Spinal cord (tissue), 10 donors: ENCODE data around the gene DGKI. TPM values are rescaled to one million over a fixed set of nuclear protein-coding genes. Genes with fewer than 3 reads are reported as not detected.

Source experiments
- DNase-seq, 6 donors: peaks; one replicate each; pipeline versions ENCODE4 v3.0.0 to v3.0.0-alpha.2; 2013 to 2015; ENCODE audit warnings: low spot score in 6 of 6, low read depth in 4 of 6
- H3K27ac ChIP-seq: one replicate; pipeline ENCODE4 v1.5.1; 2013; ENCODE audit warnings: low read depth, low read length, control low read depth
- H3K27me3 ChIP-seq: one replicate; pipeline ENCODE4 v1.6.1; 2013; ENCODE audit warnings: low read length; ENCODE audit not compliant: control insufficient read depth, insufficient read depth
- H3K36me3 ChIP-seq: one replicate; pipeline ENCODE4 v1.6.1; 2013; ENCODE audit warnings: low read length; ENCODE audit not compliant: control insufficient read depth, insufficient read depth
- H3K4me1 ChIP-seq: one replicate; pipeline ENCODE4 v1.6.1; 2013; ENCODE audit warnings: low read length; ENCODE audit not compliant: control insufficient read depth, insufficient read depth
- H3K4me3 ChIP-seq: one replicate; pipeline ENCODE4 v1.5.1; 2013; ENCODE audit warnings: low read depth, low read length, control low read depth
- H3K9me3 ChIP-seq: one replicate; pipeline ENCODE4 v1.6.1; 2013; ENCODE audit warnings: low read length; ENCODE audit not compliant: control insufficient read depth, insufficient read depth
- WGBS: methylation state at CpG from one replicate; pipeline ENCODE4 v1.1.5; 2013; ENCODE audit warnings: missing lambda C conversion rate; ENCODE audit not compliant: insufficient coverage; 5-methylcytosine and 5-hydroxymethylcytosine counted together
- polyA plus RNA-seq, 2 donors: library from polyadenylated mRNA; unstranded; fragments of 120-200 nt; gene quantifications; one replicate each; pipeline ENCODE4 v1.2.1, GENCODE V29; 2013; ENCODE audit not compliant: insufficient read length in 2 of 2
- total RNA-seq, 2 donors: library from RNA; depleted of rRNA in 1 of 2; stranded (reverse); fragments of 120-200 nt in 1 of 2; fragments of >200 nt in 1 of 2; gene quantifications; one replicate each; pipeline versions ENCODE4 v1.2.3 to v1.2.4, GENCODE V29; 2013 to 2014
- donor health status: healthy.

DGKI gene
- total and polyA plus RNA-seq, 4 donors, result 12.4 to 75.0 (median 22.7) TPM

DNA sequence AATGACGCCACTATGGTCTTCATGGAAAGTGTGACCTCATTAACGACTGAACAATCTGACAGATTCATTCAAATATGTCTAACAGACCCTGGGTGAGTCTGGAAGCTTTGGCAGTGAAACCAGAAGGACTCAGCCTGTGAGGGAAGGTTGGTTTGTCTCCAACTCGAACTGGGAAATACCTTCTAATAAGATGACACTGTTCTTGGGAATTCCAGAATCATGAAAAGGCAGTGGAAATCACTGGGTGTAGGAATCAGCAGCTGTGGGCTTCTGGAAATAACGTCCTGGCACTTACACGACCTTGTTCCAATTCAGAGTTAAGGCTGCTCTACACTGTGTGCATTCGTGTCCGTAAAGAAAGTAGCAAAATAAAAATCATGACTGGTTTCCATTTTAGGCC is 75.1 kb downstream of the DGKI start:
- Histone ChIP-seq H3K27me3 (no peaks in the 10 kb centered on the region), H3K9me3 (peaks cover 1% of the 10 kb centered on the region), H3K4me3 (no peak overlapping the region), H3K27ac (no peak overlapping the region), H3K4me1 (peaks cover 4% of the 10 kb centered on the region), H3K36me3 (no peaks in the 10 kb centered on the region)
- no peak for DNase-seq
- 81% methylated on average over 3 of the region's 7 CpGs for WGBS

- Histone ChIP-seq H3K27me3 (no peaks in the 10 kb centered on the region), H3K36me3 (no peaks in the 10 kb centered on the region), H3K4me3 (no peak overlapping the region), H3K4me1 (peaks cover 4% of the 10 kb centered on the region), H3K9me3 (peaks cover 1% of the 10 kb centered on the region), H3K27ac (no peak overlapping the region)
- no CpG with 5 or more reads among the region's 5 CpGs for WGBS
- no peak for DNase-seq
Observed at GRCh38 chr7:137771273-137771672, 75.5 kb downstream of the DGKI start.

DNA sequence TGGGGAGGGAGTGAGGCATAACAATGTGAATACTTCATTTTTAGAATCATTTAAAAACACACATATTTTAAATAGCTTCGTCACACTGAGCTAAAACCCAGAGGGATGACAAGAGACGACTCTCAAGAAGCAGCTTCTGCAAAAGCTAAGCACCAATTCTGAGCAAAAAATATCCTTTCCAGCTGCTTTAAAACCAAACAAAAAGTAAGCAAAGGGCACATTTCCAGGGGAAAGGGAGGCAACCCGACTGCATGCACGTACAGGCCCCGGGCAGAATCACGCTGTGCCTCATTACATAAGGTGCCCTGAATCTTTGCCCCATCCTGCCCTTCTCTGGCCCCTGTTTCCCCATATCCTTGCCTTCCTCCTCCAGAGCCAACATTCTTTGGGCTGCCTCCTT is 78.4 kb downstream of the DGKI start:
- WGBS, result 30% methylated on average over 6 of the region's 6 CpGs
- Histone ChIP-seq H3K27me3 (no peaks in the 10 kb centered on the region), H3K36me3 (no peaks in the 10 kb centered on the region), H3K4me1 (peaks cover 4% of the 10 kb centered on the region), H3K4me3 (no peak overlapping the region), H3K9me3 (peaks cover 1% of the 10 kb centered on the region), H3K27ac (no peak overlapping the region)
- DNase-seq, result peak in 1 of 6 donors; percentile 23

DNA sequence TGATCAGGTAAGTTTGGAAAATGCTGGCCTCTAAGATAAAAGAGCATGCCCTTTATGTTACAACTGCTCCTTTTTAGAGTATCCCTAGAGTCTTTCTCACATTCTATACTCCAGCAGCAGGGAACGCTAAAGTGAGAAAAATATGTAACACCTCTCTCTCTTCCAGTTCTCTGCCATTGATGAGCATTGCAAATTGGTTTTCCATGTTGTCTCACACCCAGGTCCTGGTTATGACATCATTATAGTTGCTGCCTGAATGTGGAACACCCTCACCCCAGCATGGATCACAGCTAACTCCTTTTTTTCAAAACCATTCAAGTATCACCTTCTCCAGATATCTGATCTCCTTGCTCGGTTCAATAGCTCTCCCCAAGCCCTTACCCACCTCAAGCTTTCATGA is 84.4 kb downstream of the DGKI start:
- H3K36me3 ChIP-seq, result no peaks in the 10 kb centered on the region
- no peaks in the 10 kb centered on the region for H3K27me3 ChIP-seq
- H3K4me3 ChIP-seq, result no peak overlapping the region
- no peak overlapping the region for H3K27ac ChIP-seq
- DNase-seq, result no peak
- no peaks in the 10 kb centered on the region for H3K9me3 ChIP-seq
- 91% methylated on average over 2 of the region's 2 CpGs for WGBS
- H3K4me1 ChIP-seq, result peaks cover 7% of the 10 kb centered on the region

GRCh38 chr7:137760111-137760510 is 86.7 kb downstream of the DGKI start:
- peak in 4 of 6 donors; percentile 60 to 93 (median 77) for DNase-seq
- H3K4me1 ChIP-seq, result peaks cover 7% of the 10 kb centered on the region
- H3K27me3 ChIP-seq, result no peaks in the 10 kb centered on the region
- 7% methylated on average over 5 of the region's 6 CpGs for WGBS
- H3K4me3 ChIP-seq, result no peak overlapping the region
- no peaks in the 10 kb centered on the region for H3K9me3 ChIP-seq
- H3K36me3 ChIP-seq, result no peaks in the 10 kb centered on the region
- H3K27ac ChIP-seq, result no peak overlapping the region

- 86% methylated on average over 7 of the region's 10 CpGs for WGBS
- DNase-seq, result no peak
- H3K9me3 ChIP-seq, result no peaks in the 10 kb centered on the region
- no peaks in the 10 kb centered on the region for H3K36me3 ChIP-seq
- peaks cover 18% of the 10 kb centered on the region for H3K4me1 ChIP-seq
- H3K4me3 ChIP-seq, result no peak overlapping the region
- no peak overlapping the region for H3K27ac ChIP-seq
- H3K27me3 ChIP-seq, result no peaks in the 10 kb centered on the region
Observed at GRCh38 chr7:137757146-137757925, 89.4 kb downstream of the DGKI start.

- peak in 2 of 6 donors; percentile 13 to 77 for DNase-seq
- no peaks in the 10 kb centered on the region for H3K27me3 ChIP-seq
Observed at GRCh38 chr7:137755846-137756651, 90.7 kb downstream of the DGKI start.

GRCh38 chr7:137755427-137755826 is 91.3 kb downstream of the DGKI start:
- Histone ChIP-seq H3K9me3 (no peaks in the 10 kb centered on the region), H3K27me3 (no peaks in the 10 kb centered on the region), H3K36me3 (no peaks in the 10 kb centered on the region), H3K4me3 (no peak overlapping the region), H3K27ac (no peak overlapping the region), H3K4me1 (peaks cover 18% of the 10 kb centered on the region)
- no peak for DNase-seq
- WGBS, result 86% methylated on average over 2 of the region's 4 CpGs

More at GRCh38 chr7:137755846-137756651, 90.7 kb downstream of the DGKI start:
- no peak overlapping the region for H3K4me3 ChIP-seq
- no peaks in the 10 kb centered on the region for H3K36me3 ChIP-seq
- no peaks in the 10 kb centered on the region for H3K9me3 ChIP-seq
- H3K27ac ChIP-seq, result no peak overlapping the region
- WGBS, result 57% methylated on average over 1 of the region's 5 CpGs
- peaks cover 18% of the 10 kb centered on the region for H3K4me1 ChIP-seq

DNA sequence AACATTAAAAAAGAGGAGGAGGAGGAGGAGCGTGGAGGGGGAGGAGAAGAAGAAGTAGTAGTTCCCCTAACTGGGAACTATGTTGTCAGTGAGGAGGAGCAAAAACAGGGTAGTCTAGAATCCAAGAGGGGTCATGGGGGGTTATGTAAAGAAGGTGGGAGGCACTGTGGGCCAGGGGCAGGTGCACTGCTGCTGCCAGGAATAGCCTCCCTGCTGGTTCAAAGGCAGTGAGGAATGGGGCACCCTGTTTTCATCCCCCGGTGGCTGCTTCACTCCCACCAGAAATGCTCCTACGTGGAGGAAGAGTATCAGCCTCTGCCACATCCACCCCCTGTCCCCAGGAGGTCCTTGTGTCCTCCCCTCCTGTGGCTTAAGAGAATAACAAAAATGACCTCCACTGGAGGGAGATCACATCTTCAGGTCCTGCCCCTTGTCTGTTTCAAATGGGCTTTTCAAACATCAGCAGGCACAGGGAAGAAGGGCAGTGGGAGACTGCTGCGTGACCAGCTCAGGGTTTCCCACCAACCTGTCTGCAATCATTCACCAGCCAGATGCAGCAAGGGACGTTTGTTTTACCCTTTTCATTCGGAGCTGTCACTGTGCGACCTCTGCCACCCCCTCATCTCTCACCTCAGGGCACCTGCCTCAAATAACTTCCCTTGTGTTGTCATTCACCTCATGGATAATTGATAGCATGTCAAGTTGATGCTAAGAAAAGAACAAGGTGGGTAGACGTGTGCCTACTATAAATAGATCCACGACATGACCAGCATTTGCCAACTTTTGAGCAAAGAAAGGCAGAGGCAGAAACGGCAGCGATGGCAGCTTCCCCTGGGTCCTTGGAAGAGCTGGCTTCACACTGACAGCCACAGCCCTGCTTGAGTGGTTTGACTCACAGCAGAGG is 92.6 kb downstream of the DGKI start:
- 16% methylated on average over 7 of the region's 11 CpGs for whole genome bisulfite sequencing
- Histone ChIP-seq H3K27ac (no peak overlapping the region), H3K4me1 (peaks cover 11% of the 10 kb centered on the region), H3K27me3 (no peaks in the 10 kb centered on the region), H3K9me3 (no peaks in the 10 kb centered on the region), H3K36me3 (no peaks in the 10 kb centered on the region), H3K4me3 (no peak overlapping the region)
- peak in 2 of 6 donors; percentile 68 to 78 for DNase-seq
